NCI-H2107 treated with DMSO at 0.1 percent for 48 hours (cell line): ENCODE measurements around the gene SEC11A.
A peak's percentile ranks its signal among the peaks of the same experiment; 100 is the strongest.
"Not testable (repeated sequence)": the region's sequence is repeated elsewhere in the genome, so short reads cannot be mapped to it uniquely, and the experiment has no call there.

Experiments used
- DNase-seq: peaks from one replicate; lab custom pipeline; 2025; ENCODE audit not compliant: unreplicated experiment; lab: John Stamatoyannopoulos, UW

Gene SEC11A

DNA sequence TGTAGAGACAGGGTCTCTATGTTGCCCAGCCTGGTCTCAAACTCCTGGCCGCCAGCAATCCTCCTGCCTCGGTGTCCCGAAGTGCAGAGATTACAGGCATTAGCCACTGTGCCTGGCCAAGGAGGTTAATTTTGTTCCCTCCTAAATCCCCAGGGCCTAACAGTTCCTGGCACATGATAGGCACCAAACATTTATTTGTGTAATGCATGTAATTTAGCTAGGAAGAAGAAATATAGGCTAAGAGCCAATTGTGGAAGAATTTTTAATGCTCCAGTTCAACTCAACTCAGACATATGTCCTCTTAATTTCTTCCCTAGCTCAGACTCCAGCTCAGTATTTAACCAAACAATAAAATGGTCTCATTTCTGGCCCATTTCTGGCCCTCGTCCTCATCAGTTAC, 24.8 kb upstream of the SEC11A start:
- DNase-seq, result no peak

GRCh38 chr15:84737005-84737404, 21.1 kb upstream of the SEC11A start:
- DNase-seq, result no peak

- no peak for DNase-seq
Observed at GRCh38 chr15:84736375-84736774, 20.4 kb upstream of the SEC11A start.

GRCh38 chr15:84735480-84736061, 19.6 kb upstream of the SEC11A start:
- DNase-seq, result not testable (repeated sequence)

GRCh38 chr15:84734794-84735479, 19.0 kb upstream of the SEC11A start:
- DNase-seq, result peak; percentile 66

- DNase-seq, result no peak
Observed at GRCh38 chr15:84731774-84732173, 15.8 kb upstream of the SEC11A start.

DNA sequence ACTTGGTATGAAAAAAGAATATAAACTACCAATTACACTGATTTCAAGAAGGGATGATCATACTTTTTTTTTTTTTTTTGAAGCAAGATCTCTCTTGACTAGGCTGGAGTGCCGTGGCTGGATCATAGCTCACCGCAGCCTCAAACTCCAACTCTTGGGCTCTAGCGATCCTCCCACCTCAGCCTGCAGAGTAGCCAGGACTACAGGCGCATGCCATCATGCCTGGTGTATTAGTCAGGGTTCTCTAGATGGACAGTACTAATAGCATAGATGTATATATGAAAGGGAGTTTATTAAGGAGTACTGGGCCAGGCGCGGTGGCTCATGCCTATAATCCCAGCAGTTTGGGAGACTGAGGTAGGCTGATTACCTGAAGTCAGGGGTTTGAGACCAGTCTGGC, 11.5 kb upstream of the SEC11A start:
- no peak for DNase-seq

GRCh38 chr15:84725001-84725491, 9.1 kb upstream of the SEC11A start:
- no peak for DNase-seq

DNA sequence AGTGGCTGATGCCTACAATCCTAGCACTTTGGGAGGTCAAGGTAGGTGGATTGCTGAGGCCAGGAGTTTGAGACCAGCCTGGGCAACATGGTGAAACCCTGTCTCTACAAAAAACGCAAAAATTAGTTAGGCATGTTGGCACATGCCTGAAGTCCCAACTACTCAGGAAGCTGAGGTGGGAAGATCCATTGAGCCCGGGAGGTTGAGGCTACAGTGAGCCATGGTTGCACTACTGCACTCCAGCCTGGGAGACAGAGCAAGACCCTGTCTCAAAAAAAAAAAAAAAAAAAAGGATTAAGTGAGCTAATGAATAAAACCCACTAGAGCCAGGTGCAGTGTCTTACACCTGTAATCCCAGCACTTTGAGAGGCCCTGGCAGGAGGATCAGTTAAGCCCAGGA, 6.7 kb upstream of the SEC11A start:
- DNase-seq, result no peak

DNA sequence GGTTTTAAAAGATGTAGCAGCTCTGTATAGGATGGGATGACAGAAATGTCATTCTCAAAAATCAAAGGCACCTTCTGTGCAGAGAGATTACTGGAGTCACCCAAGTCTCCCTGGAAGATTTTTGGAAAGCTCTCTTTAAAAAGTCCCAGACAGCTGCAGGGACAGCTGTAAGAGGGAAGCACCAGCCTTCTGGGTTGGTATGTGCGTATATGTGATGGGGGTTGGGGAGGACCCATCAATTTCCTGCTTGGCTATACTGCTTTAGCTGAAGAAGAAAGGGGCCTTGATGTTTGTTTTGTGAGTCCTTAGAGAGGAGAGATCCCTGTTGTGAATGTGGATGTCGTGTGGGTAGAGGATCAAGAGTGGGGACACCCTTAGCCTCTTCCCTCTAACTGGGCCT, 5.4 kb upstream of the SEC11A start:
- DNase-seq, result no peak

DNA sequence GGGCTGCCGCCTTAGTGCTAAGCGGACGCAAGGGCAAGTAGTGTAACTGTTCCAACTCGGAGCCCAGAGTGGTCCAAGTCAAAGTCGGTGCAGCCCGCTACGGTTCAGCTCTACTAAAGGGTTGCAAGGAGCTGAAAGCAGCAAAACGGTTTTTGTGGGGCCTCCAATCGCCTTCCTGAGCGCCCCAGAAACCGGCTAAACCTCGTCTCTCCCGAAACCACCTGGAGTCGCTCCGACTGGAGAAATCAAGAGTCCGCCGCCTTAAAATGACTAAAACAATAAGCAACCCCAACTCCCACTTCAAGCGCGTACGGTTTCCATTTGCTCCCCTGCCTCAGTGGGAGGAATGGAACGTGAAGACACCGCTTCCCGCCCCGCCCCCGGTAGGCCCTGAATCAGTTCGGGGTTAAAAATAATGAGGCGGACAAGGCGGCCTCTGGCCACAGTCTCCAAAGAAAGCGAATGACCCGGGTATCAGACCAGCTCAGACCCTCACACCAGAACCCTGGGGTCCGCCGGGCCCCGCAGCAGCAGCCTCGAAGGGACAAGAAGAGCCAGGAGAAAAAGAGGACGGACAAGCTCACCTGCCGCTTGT, 401 bp downstream of the SEC11A start:
- DNase-seq, result no peak

DNA sequence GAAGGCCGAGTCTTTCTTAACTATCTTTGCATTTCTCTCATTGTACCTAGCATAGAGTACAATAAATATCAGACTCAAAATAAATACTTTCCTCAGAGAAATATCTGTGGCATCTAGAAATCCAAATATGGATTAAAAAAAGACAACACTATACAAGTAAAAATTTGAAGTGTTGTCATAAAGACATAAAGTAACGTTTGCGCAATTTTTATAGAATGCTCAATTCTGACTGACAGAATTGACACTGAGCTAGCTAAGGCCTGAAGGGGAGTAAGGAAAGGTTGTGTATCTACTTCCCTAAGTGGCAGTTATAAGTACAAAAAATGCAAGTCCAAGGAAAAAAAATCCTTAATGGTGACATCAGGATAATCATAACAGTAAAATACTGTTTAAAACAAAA, 1.1 kb downstream of the SEC11A start:
- no peak for DNase-seq

DNA sequence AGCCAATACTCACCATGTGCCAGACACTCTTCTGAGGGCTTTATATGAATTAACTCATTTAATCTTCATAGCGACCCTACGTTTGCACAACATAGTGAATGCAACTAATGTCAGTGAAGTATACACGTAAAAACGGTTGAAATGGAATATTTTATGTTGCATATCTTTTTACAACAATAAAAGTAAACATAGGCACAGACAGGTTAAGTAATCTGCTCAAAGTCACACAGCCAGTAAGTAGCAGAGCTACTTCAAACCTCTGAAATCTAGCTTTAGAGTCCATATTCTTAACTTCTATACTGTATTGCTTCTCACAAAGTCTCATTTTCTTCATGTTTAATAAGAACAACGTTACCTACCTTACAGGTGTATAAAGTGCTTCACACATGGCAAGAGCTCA, 1.6 kb downstream of the SEC11A start:
- DNase-seq, result no peak

GRCh38 chr15:84703808-84704207, 12.1 kb downstream of the SEC11A start:
- DNase-seq, result no peak

DNA sequence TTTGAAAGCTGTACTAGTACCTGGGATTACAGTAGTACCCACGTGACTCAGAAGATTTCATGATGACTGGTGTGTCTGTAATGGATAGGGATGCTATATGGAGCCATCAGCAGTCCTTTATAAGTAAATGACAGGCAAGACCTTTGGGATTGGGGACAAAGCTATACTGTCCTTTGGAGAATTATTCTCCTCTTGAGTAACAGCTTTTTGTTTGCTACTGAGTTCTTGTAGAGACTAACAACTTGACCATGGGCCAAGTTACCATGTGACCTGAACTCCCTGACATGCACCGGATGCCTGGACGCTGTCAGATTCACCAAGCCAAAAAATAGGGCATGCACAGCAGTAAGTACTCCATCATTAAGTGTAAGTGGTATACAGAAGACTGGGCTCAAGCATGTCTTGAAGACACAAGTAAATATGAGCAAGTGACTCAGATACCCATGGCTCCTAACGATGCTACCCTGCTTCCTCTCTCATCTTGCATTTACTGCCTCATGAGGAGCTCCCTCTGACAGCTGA, 12.9 kb downstream of the SEC11A start:
- DNase-seq, result no peak

GRCh38 chr15:84699538-84700191, 16.3 kb downstream of the SEC11A start:
- no peak for DNase-seq

GRCh38 chr15:84697236-84697990, 18.5 kb downstream of the SEC11A start:
- no peak for DNase-seq

GRCh38 chr15:84696757-84697156, 19.2 kb downstream of the SEC11A start:
- DNase-seq, result no peak

DNA sequence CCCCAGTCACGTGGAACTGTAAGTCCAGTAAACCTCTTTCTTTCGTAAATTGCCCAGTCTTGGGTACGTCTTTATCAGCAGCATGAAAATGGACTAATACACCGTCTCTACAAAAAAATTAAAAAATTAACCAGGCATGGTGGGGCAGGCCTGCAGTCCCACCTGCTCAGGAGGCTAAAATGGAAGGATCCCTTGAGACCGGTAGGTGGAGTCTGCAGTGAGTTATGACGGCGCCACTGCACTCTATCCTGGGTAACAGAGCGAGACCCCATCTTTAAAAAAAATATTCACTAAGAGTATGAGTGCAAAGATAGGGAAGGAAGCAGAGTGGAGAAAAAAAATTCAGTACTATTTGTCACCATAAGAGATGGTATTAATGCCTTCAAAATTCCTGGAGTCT, 25.6 kb downstream of the SEC11A start:
- no peak for DNase-seq

GRCh38 chr15:84689858-84690257, 26.1 kb downstream of the SEC11A start:
- no peak for DNase-seq

DNA sequence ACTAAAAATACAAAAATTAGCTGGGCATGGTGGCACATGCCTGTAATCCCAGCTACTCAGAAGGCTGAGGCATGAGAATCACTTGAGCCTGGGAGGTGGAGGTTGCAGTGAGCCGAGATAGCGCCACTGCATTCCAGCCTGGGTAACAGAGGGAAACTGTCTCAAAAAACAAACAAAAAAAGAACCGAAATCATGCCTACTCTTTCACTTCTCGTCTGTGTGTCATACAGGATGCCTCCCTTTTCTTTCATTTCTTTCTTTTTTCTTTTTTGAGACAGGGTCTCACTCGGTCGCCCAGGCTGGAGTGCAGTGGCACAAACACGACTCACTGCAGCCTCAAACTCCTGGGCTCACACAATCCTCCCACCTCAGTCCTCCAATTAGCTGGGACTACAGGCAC, 29.5 kb downstream of the SEC11A start:
- DNase-seq, result not testable (repeated sequence)
